Neural progenitor cell (in vitro differentiated cells): ENCODE measurements around the gene UFSP2. TPM values are rescaled to one million over a fixed set of nuclear protein-coding genes. Genes with fewer than 3 reads are reported as not detected.
A peak's percentile ranks its signal among the peaks of the same experiment; 100 is the strongest.

Experiments used
- DNase-seq: peaks from one replicate; pipeline ENCODE4 v3.0.0-alpha.2; 2016; ENCODE audit warnings: low spot score
- H2AFZ ChIP-seq: fragments of 200-600 bp; sonication (generic); replicated peaks from 2 replicates; pipeline ENCODE4 v1.6.1; 2016; ENCODE audit warnings: antibody characterized with exemption
- H3F3A ChIP-seq: fragments of 200-600 bp; sonication (generic); 2 replicates; pipeline ENCODE4 v1.6.1; 2016; ENCODE audit warnings: antibody characterized with exemption, low read depth
- H3K27ac ChIP-seq: fragments of 200-600 bp; sonication (generic); 2 replicates; pipeline ENCODE4 v1.5.1; 2016; ENCODE audit warnings: mild to moderate bottlenecking
- H3K27me3 ChIP-seq: fragments of 200-600 bp; sonication (generic); 2 replicates; pipeline ENCODE4 v1.6.1; 2016; ENCODE audit warnings: mild to moderate bottlenecking, moderate library complexity
- H3K36me3 ChIP-seq: fragments of 200-600 bp; sonication (generic); 2 replicates; pipeline ENCODE4 v1.5.1; 2016
- H3K4me1 ChIP-seq: fragments of 200-600 bp; sonication (generic); 2 replicates; pipeline ENCODE4 v1.6.1; 2016; ENCODE audit warnings: mixed run types
- H3K4me2 ChIP-seq: fragments of 200-600 bp; sonication (generic); 2 replicates; pipeline ENCODE4 v1.6.1; 2016
- H3K4me3 ChIP-seq: fragments of 200-600 bp; sonication (generic); 2 replicates; pipeline ENCODE4 v1.5.1; 2016
- H3K79me2 ChIP-seq: fragments of 200-600 bp; sonication (generic); 2 replicates; pipeline ENCODE4 v1.6.1; 2016; ENCODE audit warnings: low read depth
- H3K9ac ChIP-seq: fragments of 200-600 bp; sonication (generic); 2 replicates; pipeline ENCODE4 v1.6.1; 2016
- H3K9me3 ChIP-seq: fragments of 200-600 bp; sonication (generic); 2 replicates; pipeline ENCODE4 v1.5.1; 2016; ENCODE audit warnings: low read depth
- H4K20me1 ChIP-seq: fragments of 200-600 bp; sonication (generic); 2 replicates; pipeline ENCODE4 v1.6.1; 2016; ENCODE audit warnings: low read depth
- H3K27ac Mint-ChIP-seq: 3 replicates; pipeline ENCODE4 v1.8.0; 2021; ENCODE audit warnings: mixed read lengths
- H3K27me3 Mint-ChIP-seq: 2 replicates; pipeline ENCODE4 v1.8.0; 2022; ENCODE audit warnings: low read depth, mild to moderate bottlenecking, inconsistent platforms, moderate library complexity, mixed read lengths; ENCODE audit not compliant: insufficient read depth
- H3K36me3 Mint-ChIP-seq: 3 replicates; pipeline ENCODE4 v1.8.0; 2021; ENCODE audit warnings: mixed read lengths
- H3K4me1 Mint-ChIP-seq: 3 replicates; pipeline ENCODE4 v1.8.0; 2021; ENCODE audit warnings: mixed read lengths
- H3K4me3 Mint-ChIP-seq: 3 replicates; pipeline ENCODE4 v1.8.0; 2021; ENCODE audit warnings: mild to moderate bottlenecking, moderate library complexity, mixed read lengths
- H3K9me3 Mint-ChIP-seq: 3 replicates; pipeline ENCODE4 v1.8.0; 2020; ENCODE audit warnings: mixed read lengths
- CTCF ChIP-seq: fragments of 200-600 bp; sonication (generic); IDR thresholded peaks from 2 replicates; pipeline ENCODE4 v1.5.1; 2017; ENCODE audit warnings: antibody characterized with exemption, mild to moderate bottlenecking
- EZH2 ChIP-seq: fragments of 200-600 bp; sonication (generic); IDR thresholded peaks from 2 replicates; pipeline ENCODE4 v1.6.1; 2017; ENCODE audit warnings: antibody characterized with exemption, mild to moderate bottlenecking, moderate library complexity
- EZH2phosphoT487 ChIP-seq: fragments of 200-600 bp; sonication (generic); IDR thresholded peaks from 2 replicates; pipeline ENCODE4 v1.6.1; 2017; ENCODE audit warnings: antibody characterized with exemption
- total RNA-seq: library from RNA; depleted of rRNA; stranded (reverse); fragments of >200 nt; gene quantifications from 2 replicates; pipeline ENCODE4 v1.2.3, GENCODE V29; 2015; ENCODE audit warnings: low replicate concordance

UFSP2 gene
- total RNA-seq, 1 donor from 2014 or later: 56.9 TPM

GRCh38 chr4:185395238-185395955, 30.4 kb downstream of the UFSP2 start, which contains the start of gene LRP2BP:
LRP2BP (minus strand) TSS chr4:185395924; CDS start chr4:185378186, 17,738 bp downstream.
- TF ChIP-seq EZH2: no peak
- TF ChIP-seq CTCF: no peak
- no peak for TF ChIP-seq EZH2phosphoT487
- H3K27ac ChIP-seq: peak within 1 kb of the TSS; percentile 73
- H3K27me3 ChIP-seq: peaks cover 12% of the 10 kb centered on the region
- peaks cover 38% of the 10 kb centered on the region for H3F3A ChIP-seq
- H3K27me3 Mint-ChIP-seq: peaks cover 5% of the 10 kb centered on the region
- H3K4me3 ChIP-seq: peak within 1 kb of the TSS; percentile 44
- DNase-seq: no peak
- H3K4me1 ChIP-seq: peaks cover 12% of the 10 kb centered on the region
- peak within 1 kb of the TSS; percentile 98 for H3K27ac Mint-ChIP-seq
- peaks cover 4% of the 10 kb centered on the region for H3K36me3 Mint-ChIP-seq
- H3K79me2 ChIP-seq: no peaks in the 10 kb centered on the region
- H2AFZ ChIP-seq: peak within 1 kb of the TSS; percentile 65
- peaks cover 9% of the 10 kb centered on the region for H3K36me3 ChIP-seq
- H3K9me3 ChIP-seq: no peaks in the 10 kb centered on the region
- H4K20me1 ChIP-seq: no peaks in the 10 kb centered on the region
- H3K9ac ChIP-seq: no peak within 1 kb of the TSS
- H3K4me2 ChIP-seq: peak within 1 kb of the TSS; percentile 80
- H3K4me1 Mint-ChIP-seq: peaks cover 22% of the 10 kb centered on the region
- H3K9me3 Mint-ChIP-seq: peaks cover 7% of the 10 kb centered on the region
- H3K4me3 Mint-ChIP-seq: peak within 1 kb of the TSS; percentile 88

- Histone ChIP-seq H3K4me3 (no peak overlapping the region), H3K36me3 (peaks cover 4% of the 10 kb centered on the region), H3F3A (peaks cover 38% of the 10 kb centered on the region), H2AFZ (no peak overlapping the region), H3K27me3 (peaks cover 12% of the 10 kb centered on the region), H3K9me3 (no peaks in the 10 kb centered on the region), H4K20me1 (no peaks in the 10 kb centered on the region), H3K79me2 (no peaks in the 10 kb centered on the region), H3K4me1 (peaks cover 12% of the 10 kb centered on the region), H3K4me2 (peak overlapping the region; percentile 49), H3K9ac (no peak overlapping the region), H3K27ac (no peak overlapping the region)
- Mint-ChIP-seq H3K36me3 (peaks cover under 1% of the 10 kb centered on the region), H3K4me1 (peaks cover 22% of the 10 kb centered on the region), H3K4me3 (peak overlapping the region; percentile 65), H3K27me3 (peaks cover 5% of the 10 kb centered on the region), H3K27ac (no peak overlapping the region), H3K9me3 (peaks cover 7% of the 10 kb centered on the region)
- DNase-seq: no peak
- no peak for TF ChIP-seq EZH2phosphoT487
- TF ChIP-seq CTCF: no peak
- TF ChIP-seq EZH2: no peak
Measured at GRCh38 chr4:185394568-185395237, 31.1 kb downstream of the UFSP2 start.

GRCh38 chr4:185392156-185392555, 33.6 kb downstream of the UFSP2 start:
- no peaks in the 10 kb centered on the region for H3K9me3 ChIP-seq
- peaks cover 24% of the 10 kb centered on the region for H3F3A ChIP-seq
- DNase-seq: no peak
- Mint-ChIP-seq H3K9me3 (peaks cover 7% of the 10 kb centered on the region), H3K4me1 (peaks cover 16% of the 10 kb centered on the region), H3K4me3 (no peak overlapping the region), H3K27ac (no peak overlapping the region), H3K36me3 (peaks cover 2% of the 10 kb centered on the region), H3K27me3 (peaks cover 5% of the 10 kb centered on the region)
- no peak overlapping the region for H3K9ac ChIP-seq
- TF ChIP-seq EZH2phosphoT487 (no peak), CTCF (no peak), EZH2 (no peak)
- H3K4me1 ChIP-seq: peaks cover 5% of the 10 kb centered on the region
- no peak overlapping the region for H3K4me2 ChIP-seq
- H4K20me1 ChIP-seq: no peaks in the 10 kb centered on the region
- H3K36me3 ChIP-seq: no peaks in the 10 kb centered on the region
- no peak overlapping the region for H3K27ac ChIP-seq
- no peak overlapping the region for H2AFZ ChIP-seq
- H3K4me3 ChIP-seq: no peak overlapping the region
- H3K79me2 ChIP-seq: no peaks in the 10 kb centered on the region
- peaks cover 12% of the 10 kb centered on the region for H3K27me3 ChIP-seq
